Mesendoderm (in vitro differentiated cells): ENCODE data around the gene SEMA6C.
A peak's percentile ranks its signal among the peaks of the same experiment; 100 is the strongest.

ENCODE experiments used
- DNase-seq: peaks from one replicate; pipeline ENCODE4 v3.0.0; 2013
- H2AK5ac ChIP-seq: 2 replicates; pipeline ENCODE4 v1.6.1; 2013; ENCODE audit warnings: low read length, inconsistent platforms
- H2BK120ac ChIP-seq: 2 replicates; pipeline ENCODE4 v1.6.1; 2013; ENCODE audit warnings: low read depth, mild to moderate bottlenecking, low read length, moderate library complexity, mixed read lengths
- H2BK15ac ChIP-seq: replicated peaks from 2 replicates; pipeline ENCODE4 v1.6.1; 2013; ENCODE audit warnings: low read depth, mild to moderate bottlenecking, moderate library complexity
- H2BK5ac ChIP-seq: 2 replicates; pipeline ENCODE4 v1.6.1; 2013; ENCODE audit warnings: low read length, inconsistent platforms
- H3K18ac ChIP-seq: 2 replicates; pipeline ENCODE4 v1.6.1; 2013; ENCODE audit warnings: mild to moderate bottlenecking, low read length, mixed read lengths
- H3K23ac ChIP-seq: one replicate; pipeline ENCODE4 v1.6.1; 2013; ENCODE audit warnings: low read length
- H3K27ac ChIP-seq: 2 replicates; pipeline ENCODE4 v1.5.1; 2013; ENCODE audit warnings: low read depth, mild to moderate bottlenecking, inconsistent platforms, low read length, moderate library complexity
- H3K27me3 ChIP-seq: 2 replicates; pipeline ENCODE4 v1.6.1; 2013; ENCODE audit warnings: low read length, control low read depth, mild to moderate bottlenecking, inconsistent platforms; ENCODE audit not compliant: insufficient read depth, poor library complexity
- H3K36me3 ChIP-seq: 2 replicates; pipeline ENCODE4 v1.6.1; 2013; ENCODE audit warnings: low read length, inconsistent platforms; ENCODE audit not compliant: control insufficient read depth, insufficient read depth
- H3K4ac ChIP-seq: one replicate; pipeline ENCODE4 v1.6.1; 2013; ENCODE audit warnings: low read depth, mild to moderate bottlenecking, low read length, moderate library complexity
- H3K4me1 ChIP-seq: 2 replicates; pipeline ENCODE4 v1.6.1; 2013; ENCODE audit warnings: low read depth, low read length, inconsistent platforms; ENCODE audit not compliant: control insufficient read depth
- H3K4me2 ChIP-seq: 2 replicates; pipeline ENCODE4 v1.6.1; 2013; ENCODE audit warnings: low read length
- H3K4me3 ChIP-seq: 2 replicates; pipeline ENCODE4 v1.5.1; 2013; ENCODE audit warnings: mild to moderate bottlenecking, low read length
- H3K56ac ChIP-seq: one replicate; pipeline ENCODE4 v1.6.1; 2013; ENCODE audit warnings: low read length
- H3K79me1 ChIP-seq: 2 replicates; pipeline ENCODE4 v1.6.1; 2013; ENCODE audit warnings: low read length, inconsistent platforms
- H3K79me2 ChIP-seq: 2 replicates; pipeline ENCODE4 v1.6.1; 2013; ENCODE audit warnings: mild to moderate bottlenecking, low read length; ENCODE audit not compliant: control insufficient read depth, insufficient read depth
- H3K9ac ChIP-seq: 2 replicates; pipeline ENCODE4 v1.6.1; 2013; ENCODE audit warnings: low read length, inconsistent platforms
- H4K5ac ChIP-seq: one replicate; pipeline ENCODE4 v1.6.1; 2013; ENCODE audit warnings: low read length
- H4K8ac ChIP-seq: one replicate; pipeline ENCODE4 v1.6.1; 2013; ENCODE audit warnings: low read depth, mild to moderate bottlenecking, control low read depth, low read length, moderate library complexity
- WGBS: extraction: QIAGEN DNeasy Blood & Tissue Kit; methylation state at CpG from one replicate; pipeline ENCODE4 v1.1.7; 2013; ENCODE audit warnings: low lambda C conversion rate, missing lambda C conversion rate; ENCODE audit not compliant: insufficient coverage; ENCODE audit errors: extremely low coverage; 5-methylcytosine and 5-hydroxymethylcytosine counted together

SEMA6C gene

DNA sequence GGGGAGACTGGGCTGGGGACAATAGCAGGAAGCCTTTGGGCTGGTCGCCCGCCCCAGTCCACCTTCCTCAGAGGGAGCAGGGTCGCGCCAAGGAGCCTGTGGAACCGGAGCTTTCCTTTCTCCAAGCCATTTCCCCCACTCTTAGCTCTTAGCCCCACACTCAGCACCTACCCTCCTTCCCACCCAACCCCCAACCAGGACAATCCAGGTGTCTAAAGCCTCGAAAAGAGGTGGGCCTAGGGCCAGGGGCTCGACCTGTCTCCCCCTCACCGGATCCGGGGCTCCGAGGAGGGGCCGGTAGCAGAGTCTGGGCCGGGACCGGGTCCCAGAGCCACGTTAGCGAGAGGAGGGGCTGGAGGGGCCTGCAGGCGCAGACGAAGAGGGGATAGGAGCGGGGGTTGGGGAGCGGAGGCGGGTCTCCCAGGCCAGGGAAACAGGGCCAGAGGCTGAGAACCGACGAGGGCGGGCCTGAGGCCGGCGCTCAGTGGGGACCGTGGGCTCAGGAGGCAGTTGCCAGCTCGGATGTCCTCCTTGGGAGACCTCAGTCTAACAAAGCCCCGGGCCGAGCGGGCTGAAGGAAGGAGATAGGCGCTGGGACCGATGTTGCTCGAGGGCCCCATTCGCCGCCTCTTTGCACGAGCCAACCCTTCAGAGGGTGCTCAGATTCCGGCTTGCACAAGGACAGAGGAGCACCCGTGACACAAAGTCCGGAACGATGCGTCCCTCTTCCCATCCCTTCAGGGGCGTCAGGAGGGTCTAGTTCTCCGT, 943 bp downstream of the SEMA6C start:
- Histone ChIP-seq H3K79me1 (peaks cover 2% of the 10 kb centered on the region), H2BK120ac (no peak overlapping the region), H3K27ac (no peak overlapping the region), H3K9ac (peak overlapping the region; percentile 93), H2BK5ac (no peak overlapping the region), H3K27me3 (no peaks in the 10 kb centered on the region), H2BK15ac (no peak overlapping the region), H3K4me2 (peak overlapping the region; percentile 84), H3K79me2 (no peaks in the 10 kb centered on the region), H3K4me3 (peak overlapping the region; percentile 89), H2AK5ac (no peak overlapping the region), H3K56ac (peak overlapping the region; percentile 94), H3K36me3 (no peaks in the 10 kb centered on the region), H4K8ac (no peak overlapping the region), H4K5ac (no peak overlapping the region), H3K4me1 (peaks cover 22% of the 10 kb centered on the region), H3K18ac (peak overlapping the region; percentile 11), H3K23ac (peak overlapping the region; percentile 37), H3K4ac (peak overlapping the region; percentile 25)
- no CpG with 5 or more reads among the region's 43 CpGs for WGBS
- peak; percentile 63 for DNase-seq

- Histone ChIP-seq H2BK15ac (no peak overlapping the region), H2BK5ac (no peak overlapping the region), H3K4me2 (peak overlapping the region; percentile 84), H3K36me3 (no peaks in the 10 kb centered on the region), H3K79me2 (no peaks in the 10 kb centered on the region), H2AK5ac (no peak overlapping the region), H3K4ac (no peak overlapping the region), H3K18ac (peak overlapping the region; percentile 11), H3K27me3 (no peaks in the 10 kb centered on the region), H3K27ac (no peak overlapping the region), H3K23ac (peak overlapping the region; percentile 51), H4K8ac (no peak overlapping the region), H3K4me1 (peaks cover 22% of the 10 kb centered on the region), H3K79me1 (peaks cover 2% of the 10 kb centered on the region), H3K56ac (peak overlapping the region; percentile 94), H3K9ac (peak overlapping the region; percentile 93), H2BK120ac (no peak overlapping the region), H4K5ac (no peak overlapping the region), H3K4me3 (peak overlapping the region; percentile 89)
- peak; percentile 57 for DNase-seq
- no CpG with 5 or more reads among the region's 7 CpGs for WGBS
Observed at GRCh38 chr1:151144474-151145303, 1.7 kb downstream of the SEMA6C start.

- Histone ChIP-seq H2AK5ac (peak overlapping the region; percentile 15), H3K79me2 (no peaks in the 10 kb centered on the region), H3K23ac (no peak overlapping the region), H2BK5ac (no peak overlapping the region), H4K5ac (no peak overlapping the region), H3K4me1 (peaks cover 22% of the 10 kb centered on the region), H2BK15ac (no peak overlapping the region), H3K18ac (no peak overlapping the region), H3K4me3 (no peak overlapping the region), H3K27ac (no peak overlapping the region), H3K4ac (no peak overlapping the region), H3K27me3 (no peaks in the 10 kb centered on the region), H3K36me3 (no peaks in the 10 kb centered on the region), H3K56ac (peak overlapping the region; percentile 3), H3K9ac (peak overlapping the region; percentile 6), H2BK120ac (no peak overlapping the region), H3K79me1 (peaks cover 2% of the 10 kb centered on the region), H3K4me2 (no peak overlapping the region), H4K8ac (no peak overlapping the region)
- no CpG with 5 or more reads among the region's 5 CpGs for WGBS
- peak; percentile 75 for DNase-seq
Observed at GRCh38 chr1:151143986-151144385, 2.4 kb downstream of the SEMA6C start.

DNA sequence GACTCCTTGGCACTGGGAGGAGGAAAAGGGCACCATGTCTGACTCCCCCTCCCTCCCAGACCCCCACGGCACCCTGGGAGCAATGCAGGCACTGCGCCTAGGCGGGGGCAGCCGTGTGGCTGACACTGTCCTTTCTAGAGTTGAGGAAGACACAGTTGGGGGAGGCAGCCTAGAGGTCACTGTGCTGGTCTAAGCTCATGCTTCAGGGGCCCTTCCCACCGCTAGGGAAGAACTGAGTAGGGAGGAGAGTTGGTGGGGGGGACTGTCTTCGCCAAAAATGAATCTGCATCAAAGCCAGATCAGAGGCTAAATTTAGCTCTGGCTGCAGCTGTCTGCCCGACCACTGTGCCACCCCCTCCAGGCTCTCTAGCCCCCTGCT, 3.4 kb downstream of the SEMA6C start:
- H2BK120ac ChIP-seq = no peak overlapping the region

GRCh38 chr1:151142411-151143056, 3.9 kb downstream of the SEMA6C start:
- Histone ChIP-seq H2BK5ac (no peak overlapping the region), H2AK5ac (no peak overlapping the region), H4K5ac (no peak overlapping the region), H3K36me3 (no peaks in the 10 kb centered on the region), H3K4ac (no peak overlapping the region), H2BK120ac (no peak overlapping the region), H3K27me3 (no peaks in the 10 kb centered on the region), H3K79me2 (no peaks in the 10 kb centered on the region), H3K9ac (no peak overlapping the region), H3K4me1 (peaks cover 22% of the 10 kb centered on the region), H3K18ac (no peak overlapping the region), H3K79me1 (peaks cover 2% of the 10 kb centered on the region), H3K4me2 (no peak overlapping the region), H3K23ac (no peak overlapping the region), H4K8ac (no peak overlapping the region), H3K27ac (no peak overlapping the region), H2BK15ac (no peak overlapping the region), H3K56ac (no peak overlapping the region), H3K4me3 (no peak overlapping the region)
- peak; percentile 19 for DNase-seq
- no CpG with 5 or more reads among the region's 5 CpGs for WGBS

More for the DNA sequence above, 3.4 kb downstream of the SEMA6C start:
- Histone ChIP-seq H3K56ac (peak overlapping the region; percentile 42), H4K8ac (no peak overlapping the region), H3K36me3 (no peaks in the 10 kb centered on the region), H3K4me1 (peaks cover 22% of the 10 kb centered on the region), H4K5ac (no peak overlapping the region), H3K79me1 (peaks cover 2% of the 10 kb centered on the region), H2BK15ac (no peak overlapping the region), H2BK5ac (no peak overlapping the region), H2AK5ac (no peak overlapping the region), H3K4me2 (no peak overlapping the region), H3K79me2 (no peaks in the 10 kb centered on the region), H3K18ac (no peak overlapping the region), H3K27ac (no peak overlapping the region), H3K27me3 (no peaks in the 10 kb centered on the region), H3K9ac (peak overlapping the region; percentile 38), H3K4ac (no peak overlapping the region), H3K23ac (no peak overlapping the region), H3K4me3 (no peak overlapping the region)
- peak; percentile 35 for DNase-seq
- WGBS = no CpG with 5 or more reads among the region's 7 CpGs
